Adipose tissue (tissue), 3 donors: ENCODE results near the gene GALNT8. TPM values are rescaled to one million over a fixed set of nuclear protein-coding genes. Genes with fewer than 3 reads are reported as not detected.
"Not testable (repeated sequence)": the region's sequence is repeated elsewhere in the genome, so short reads cannot be mapped to it uniquely, and the experiment has no call there.

Experiments used
- H3K27ac ChIP-seq: one replicate; pipeline ENCODE4 v1.5.1; 2013; ENCODE audit warnings: low read depth, low read length
- WGBS, 3 donors: extraction: QIAGEN DNeasy Blood & Tissue Kit; methylation state at CpG; one replicate each; pipeline ENCODE4 v1.1.7; 2013; 5-methylcytosine and 5-hydroxymethylcytosine counted together
- polyA plus RNA-seq, 3 donors: library from polyadenylated mRNA; stranded (reverse); fragments of 200-250 nt; gene quantifications; one replicate each; pipeline ENCODE4 v1.2.3, GENCODE V29; 2013
- donor health status: healthy with polysubstance abuse.
- donor health status: Bipolar disorder and iron deficiency.
- donor health status: healthy.

The GALNT8 gene
- polyA plus RNA-seq: under 1 TPM; 0.46 to 0.79 (median 0.48) TPM

- 65 to 75% (median 74%) methylated on average over 18 of the region's 18 CpGs for WGBS, 3 donors
- H3K27ac ChIP-seq: no peak within 1 kb of the TSS
Observed at GRCh38 chr12:4719821-4720636, at the start of gene GALNT8. Gene GALNT8, plus strand, starts transcription at chr12:4720400. Its CDS starts 278 bp downstream, at chr12:4720678.

GRCh38 chr12:4679711-4680110 lies 40.5 kb upstream of the GALNT8 start:
- 82 to 91% (median 86%) methylated on average over 2 of the region's 2 CpGs for WGBS, 3 donors

GRCh38 chr12:4681732-4682131 lies 38.5 kb upstream of the GALNT8 start:
- no peak overlapping the region for H3K27ac ChIP-seq
- WGBS, 3 donors: 79 to 96% (median 94%) methylated on average over 3 of the region's 3 CpGs

More at GRCh38 chr12:4679711-4680110, 40.5 kb upstream of the GALNT8 start:
- H3K27ac ChIP-seq: no peak overlapping the region

GRCh38 chr12:4685317-4685716 lies 34.9 kb upstream of the GALNT8 start:
- no peak overlapping the region for H3K27ac ChIP-seq
- WGBS, 3 donors: 88 to 90% (median 88%) methylated on average over 8 of the region's 8 CpGs

- H3K27ac ChIP-seq: no peak overlapping the region
- WGBS, 3 donors: 94 to 99% (median 97%) methylated on average over 5 of the region's 5 CpGs
Observed at GRCh38 chr12:4690760-4691159, 29.4 kb upstream of the GALNT8 start.

- WGBS, 3 donors: 45 to 70% (median 48%) methylated on average over 10 of the region's 10 CpGs
- H3K27ac ChIP-seq: no peak overlapping the region
Observed at GRCh38 chr12:4700621-4701026, 19.6 kb upstream of the GALNT8 start.

GRCh38 chr12:4701395-4702190 lies 18.6 kb upstream of the GALNT8 start:
- 64 to 79% (median 75%) methylated on average over 8 of the region's 8 CpGs for WGBS, 3 donors
- no peak overlapping the region for H3K27ac ChIP-seq

- H3K27ac ChIP-seq: no peak overlapping the region
- WGBS, 3 donors: 87 to 99% (median 97%) methylated on average over 5 of the region's 5 CpGs
Observed at GRCh38 chr12:4703676-4704075, 16.5 kb upstream of the GALNT8 start.

GRCh38 chr12:4705824-4706223 lies 14.4 kb upstream of the GALNT8 start:
- no peak overlapping the region for H3K27ac ChIP-seq

- H3K27ac ChIP-seq: no peak overlapping the region
- 36 to 91% (median 89%) methylated on average over 2 of the region's 2 CpGs for WGBS, 3 donors
Observed at GRCh38 chr12:4707306-4707705, 12.9 kb upstream of the GALNT8 start.

GRCh38 chr12:4710113-4710512 lies 10.1 kb upstream of the GALNT8 start:
- no peak overlapping the region for H3K27ac ChIP-seq
- WGBS, 3 donors: 85 to 98% (median 97%) methylated on average over 1 of the region's 1 CpG

- no peak overlapping the region for H3K27ac ChIP-seq
- 62 to 80% (median 75%) methylated on average over 6 of the region's 6 CpGs for WGBS, 3 donors
Observed at GRCh38 chr12:4714879-4715278, 5.3 kb upstream of the GALNT8 start.

- WGBS, 3 donors: 84 to 97% (median 87%) methylated on average over 1 of the region's 1 CpG
- H3K27ac ChIP-seq: no peak overlapping the region
Observed at GRCh38 chr12:4717806-4718205, 2.4 kb upstream of the GALNT8 start.

GRCh38 chr12:4720637-4720995 lies 416 bp downstream of the GALNT8 start:
- H3K27ac ChIP-seq: no peak overlapping the region
- 41 to 67% (median 52%) methylated on average over 4 of the region's 4 CpGs for WGBS, 3 donors

GRCh38 chr12:4721587-4721986 lies 1.4 kb downstream of the GALNT8 start:
- WGBS, 3 donors: 45 to 50% (median 45%) methylated on average over 9 to 11 of the region's 11 CpGs
- H3K27ac ChIP-seq: not testable (repeated sequence)

- H3K27ac ChIP-seq: no peak overlapping the region
- 88 to 90% (median 88%) methylated on average over 3 of the region's 3 CpGs for WGBS, 3 donors
Observed at GRCh38 chr12:4723226-4723625, 3.0 kb downstream of the GALNT8 start.

GRCh38 chr12:4725057-4725456 lies 4.9 kb downstream of the GALNT8 start:
- H3K27ac ChIP-seq: no peak overlapping the region
- 74 to 89% (median 86%) methylated on average over 3 of the region's 3 CpGs for WGBS, 3 donors

- H3K27ac ChIP-seq: no peak overlapping the region
Observed at GRCh38 chr12:4734625-4735340, 14.6 kb downstream of the GALNT8 start.

GRCh38 chr12:4736091-4736490 lies 15.9 kb downstream of the GALNT8 start:
- H3K27ac ChIP-seq: no peak overlapping the region
- 48 to 75% (median 66%) methylated on average over 1 of the region's 1 CpG for WGBS, 3 donors

More at GRCh38 chr12:4734625-4735340, 14.6 kb downstream of the GALNT8 start:
- WGBS, 3 donors: 49 to 71% (median 61%) methylated on average over 4 of the region's 4 CpGs
